Chondrocyte (in vitro differentiated cells): Measurements from ENCODE around the gene KRT9. TPM values are rescaled to one million over a fixed set of nuclear protein-coding genes. Genes with fewer than 3 reads are reported as not detected.

Source experiments
- DNase-seq: peaks from one replicate; pipeline ENCODE4 v3.0.0; 2021; ENCODE audit warnings: mixed read lengths, low spot score
- H3K27ac Mint-ChIP-seq: one replicate; pipeline ENCODE4 v1.8.0; 2021; ENCODE audit warnings: mild to moderate bottlenecking, moderate library complexity, mixed read lengths; ENCODE audit not compliant: unreplicated experiment
- H3K27me3 Mint-ChIP-seq: 2 replicates; pipeline ENCODE4 v1.8.0; 2021; ENCODE audit warnings: low read depth, mixed read lengths
- H3K36me3 Mint-ChIP-seq: 2 replicates; pipeline ENCODE4 v1.8.0; 2021; ENCODE audit warnings: low read depth, mixed read lengths
- H3K4me1 Mint-ChIP-seq: 2 replicates; pipeline ENCODE4 v1.8.0; 2021; ENCODE audit warnings: low read depth, mild to moderate bottlenecking, mixed read lengths
- H3K4me3 Mint-ChIP-seq: one replicate; pipeline ENCODE4 v1.8.0; 2021; ENCODE audit warnings: mild to moderate bottlenecking, moderate library complexity, mixed read lengths; ENCODE audit not compliant: unreplicated experiment
- H3K9me3 Mint-ChIP-seq: 2 replicates; pipeline ENCODE4 v1.8.0; 2021; ENCODE audit warnings: low read depth, mixed read lengths
- total RNA-seq: library from RNA; stranded (reverse); gene quantifications from 3 replicates; pipeline ENCODE4 v1.2.1, GENCODE V29; 2021
- TF ChIP-seq, protein P1 (sequence below): fragments of 200-600 bp; sonication (generic); IDR thresholded peaks from 2 replicates; pipeline ENCODE4 v1.5.0; 2021; ENCODE audit warnings: antibody characterized with exemption, mild to moderate bottlenecking, moderate library complexity

The KRT9 gene
- total RNA-seq, 1 donor from 2014 or later = not detected

DNA sequence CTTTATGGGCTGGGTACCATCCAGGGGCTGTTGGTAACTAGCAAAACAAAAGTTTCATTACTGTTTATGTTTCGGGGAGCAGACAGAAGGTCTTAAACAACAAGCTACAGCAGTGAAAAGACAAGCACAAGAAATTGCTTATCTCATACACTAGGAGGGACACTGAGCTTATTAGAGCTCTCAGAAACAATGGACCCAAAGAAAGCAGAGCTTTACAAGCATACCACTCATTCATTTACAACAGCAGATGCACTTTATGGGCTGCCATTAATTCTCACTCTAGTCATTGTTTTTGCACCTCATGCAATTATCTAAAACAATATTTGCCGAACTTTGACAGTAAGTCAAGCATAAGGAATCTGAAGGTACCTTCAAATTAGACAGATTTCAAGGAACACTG lies 30.7 kb upstream of the KRT9 start:
- H3K4me1 Mint-ChIP-seq = no peaks in the 10 kb centered on the region
- H3K27me3 Mint-ChIP-seq = peaks cover 14% of the 10 kb centered on the region
- TF ChIP-seq, protein P1, sequence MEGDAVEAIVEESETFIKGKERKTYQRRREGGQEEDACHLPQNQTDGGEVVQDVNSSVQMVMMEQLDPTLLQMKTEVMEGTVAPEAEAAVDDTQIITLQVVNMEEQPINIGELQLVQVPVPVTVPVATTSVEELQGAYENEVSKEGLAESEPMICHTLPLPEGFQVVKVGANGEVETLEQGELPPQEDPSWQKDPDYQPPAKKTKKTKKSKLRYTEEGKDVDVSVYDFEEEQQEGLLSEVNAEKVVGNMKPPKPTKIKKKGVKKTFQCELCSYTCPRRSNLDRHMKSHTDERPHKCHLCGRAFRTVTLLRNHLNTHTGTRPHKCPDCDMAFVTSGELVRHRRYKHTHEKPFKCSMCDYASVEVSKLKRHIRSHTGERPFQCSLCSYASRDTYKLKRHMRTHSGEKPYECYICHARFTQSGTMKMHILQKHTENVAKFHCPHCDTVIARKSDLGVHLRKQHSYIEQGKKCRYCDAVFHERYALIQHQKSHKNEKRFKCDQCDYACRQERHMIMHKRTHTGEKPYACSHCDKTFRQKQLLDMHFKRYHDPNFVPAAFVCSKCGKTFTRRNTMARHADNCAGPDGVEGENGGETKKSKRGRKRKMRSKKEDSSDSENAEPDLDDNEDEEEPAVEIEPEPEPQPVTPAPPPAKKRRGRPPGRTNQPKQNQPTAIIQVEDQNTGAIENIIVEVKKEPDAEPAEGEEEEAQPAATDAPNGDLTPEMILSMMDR = no peak
- DNase-seq = no peak
- no peak overlapping the region for H3K4me3 Mint-ChIP-seq
- no peak overlapping the region for H3K27ac Mint-ChIP-seq
- peaks cover 10% of the 10 kb centered on the region for H3K36me3 Mint-ChIP-seq
- H3K9me3 Mint-ChIP-seq = peaks cover 17% of the 10 kb centered on the region

DNA sequence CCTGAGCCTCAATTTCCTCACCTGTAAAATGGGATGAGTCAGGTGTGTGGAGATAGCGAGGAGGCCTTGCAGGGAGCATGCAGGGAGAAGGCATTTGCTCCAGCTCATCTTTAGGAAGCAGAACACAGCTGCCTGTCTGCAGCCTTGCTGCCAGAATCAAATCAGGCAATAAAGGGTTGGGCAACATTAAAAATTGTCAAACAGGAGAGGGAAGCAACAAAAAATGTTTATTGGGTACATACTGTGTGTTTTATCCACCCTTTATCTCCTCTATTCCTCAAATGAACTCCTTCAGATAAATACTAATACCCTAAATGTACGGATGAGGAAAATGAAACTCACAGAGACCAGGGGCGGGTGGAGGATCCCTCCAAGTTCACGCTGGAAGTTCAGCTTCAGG lies 28.5 kb upstream of the KRT9 start:
- Mint-ChIP-seq H3K27me3 (peaks cover 10% of the 10 kb centered on the region), H3K4me1 (no peaks in the 10 kb centered on the region), H3K36me3 (no peaks in the 10 kb centered on the region), H3K9me3 (no peaks in the 10 kb centered on the region), H3K4me3 (no peak overlapping the region), H3K27ac (no peak overlapping the region)
- TF ChIP-seq, protein P1 = no peak
- DNase-seq = no peak

DNA sequence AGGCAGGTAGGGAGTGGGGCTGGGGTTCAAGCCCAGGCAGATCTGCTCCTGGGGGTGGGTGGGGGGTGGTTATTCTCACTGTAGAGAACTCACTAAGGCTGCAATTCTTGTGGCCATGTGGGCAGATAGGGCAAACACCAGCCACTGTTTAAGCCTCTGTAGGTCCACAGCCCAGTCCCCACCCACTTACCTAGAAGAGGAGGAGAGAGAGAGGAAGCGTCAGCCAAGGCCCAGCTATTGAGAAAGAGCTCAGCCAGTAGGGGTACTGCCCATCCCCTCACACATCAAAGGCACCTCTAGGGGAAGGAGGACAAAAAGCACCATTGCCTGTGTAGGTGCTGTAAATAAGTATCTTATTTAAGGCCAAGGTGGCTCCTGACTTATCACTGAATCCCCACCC lies 27.8 kb upstream of the KRT9 start:
- no peak overlapping the region for H3K4me3 Mint-ChIP-seq
- peaks cover 13% of the 10 kb centered on the region for H3K27me3 Mint-ChIP-seq
- H3K27ac Mint-ChIP-seq = no peak overlapping the region
- no peaks in the 10 kb centered on the region for H3K36me3 Mint-ChIP-seq
- TF ChIP-seq, protein P1 = no peak
- DNase-seq = no peak
- H3K4me1 Mint-ChIP-seq = no peaks in the 10 kb centered on the region
- no peaks in the 10 kb centered on the region for H3K9me3 Mint-ChIP-seq

DNA sequence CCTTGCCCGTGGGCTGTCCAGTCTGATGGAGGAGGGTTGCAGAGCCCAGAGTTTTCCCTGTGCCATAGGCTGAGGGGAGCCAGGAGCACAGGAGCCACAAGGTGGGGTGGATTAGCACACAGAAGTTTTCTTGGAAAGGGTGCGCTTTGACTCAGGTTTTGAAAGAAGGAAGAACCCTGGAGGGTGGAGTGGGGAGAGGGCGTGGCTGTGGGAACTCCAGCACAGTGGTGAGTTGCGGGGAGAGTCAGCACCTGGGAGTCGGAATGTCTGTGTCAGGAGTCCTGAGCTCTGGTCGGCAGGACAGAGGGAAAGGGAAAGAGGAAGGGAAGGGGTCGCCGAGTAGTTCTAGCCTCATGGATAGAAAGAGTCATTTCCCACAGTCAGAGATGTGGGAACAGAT lies 23.7 kb upstream of the KRT9 start:
- H3K4me3 Mint-ChIP-seq = no peak overlapping the region
- DNase-seq = no peak
- no peak overlapping the region for H3K27ac Mint-ChIP-seq
- H3K9me3 Mint-ChIP-seq = peaks cover 5% of the 10 kb centered on the region
- H3K27me3 Mint-ChIP-seq = peaks cover 26% of the 10 kb centered on the region
- H3K4me1 Mint-ChIP-seq = no peaks in the 10 kb centered on the region
- TF ChIP-seq, protein P1 = no peak
- H3K36me3 Mint-ChIP-seq = peaks cover 4% of the 10 kb centered on the region

DNA sequence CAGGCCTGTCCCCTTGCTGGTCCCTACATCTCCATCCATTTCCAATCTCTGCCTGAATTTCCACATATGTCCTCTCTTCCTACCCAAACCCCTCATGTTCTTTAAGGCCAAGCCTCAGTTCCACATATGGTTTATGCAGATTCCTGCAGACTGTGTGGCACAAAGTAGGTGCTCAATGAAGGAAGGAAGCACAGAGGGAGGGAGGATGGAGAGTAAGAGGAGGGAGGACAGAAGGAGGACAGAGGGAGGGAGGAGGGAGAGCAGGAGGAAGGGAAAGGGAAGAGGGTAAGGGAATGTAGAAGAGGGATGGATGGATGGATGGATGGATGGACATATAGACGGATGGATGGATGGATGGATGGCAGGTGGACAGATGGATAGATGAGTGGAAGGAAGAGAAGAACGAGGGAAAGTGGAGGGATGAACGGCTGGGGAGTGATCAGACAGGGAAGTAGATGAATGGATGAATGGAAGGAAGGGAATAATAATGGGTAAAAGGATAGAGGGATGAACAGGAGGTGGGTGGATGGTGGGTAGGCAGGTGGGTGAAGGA lies 22.6 kb upstream of the KRT9 start:
- H3K4me3 Mint-ChIP-seq = no peak overlapping the region
- H3K9me3 Mint-ChIP-seq = peaks cover 5% of the 10 kb centered on the region
- H3K27ac Mint-ChIP-seq = no peak overlapping the region
- peaks cover 4% of the 10 kb centered on the region for H3K36me3 Mint-ChIP-seq
- peaks cover 27% of the 10 kb centered on the region for H3K27me3 Mint-ChIP-seq
- TF ChIP-seq, protein P1 = no peak
- no peaks in the 10 kb centered on the region for H3K4me1 Mint-ChIP-seq
- DNase-seq = no peak
